Measurements from ENCODE around the gene DDAH1.

Gene DDAH1

DNA sequence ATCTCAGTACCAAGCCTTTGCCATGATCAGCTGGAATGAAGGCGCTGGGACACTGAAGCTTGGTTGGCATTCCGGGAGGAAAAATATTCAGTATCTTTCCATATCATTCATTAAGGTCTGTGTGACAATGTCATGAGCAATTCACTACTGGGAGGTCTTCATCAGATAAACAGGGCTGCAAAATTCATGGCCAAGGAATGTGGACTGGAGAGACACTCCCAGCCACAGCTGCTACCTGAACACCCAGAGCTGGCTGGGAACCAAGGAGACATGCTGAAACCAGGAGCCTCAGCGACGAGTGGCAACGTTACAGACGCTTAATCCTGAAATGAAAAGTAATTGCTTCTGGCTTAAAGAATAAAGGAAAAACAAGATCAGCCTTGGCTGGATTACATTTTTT, 30.6 kb upstream of the DDAH1 start:
- in situ Hi-C loops (cut with HindIII; ENCODE audit: low sequenced_read_pairs): no loop called here
- no peak overlapping the region for H3K4me3 ChIP-seq (ENCODE audit: low read depth, low read length)
- TF ChIP-seq, protein P1, sequence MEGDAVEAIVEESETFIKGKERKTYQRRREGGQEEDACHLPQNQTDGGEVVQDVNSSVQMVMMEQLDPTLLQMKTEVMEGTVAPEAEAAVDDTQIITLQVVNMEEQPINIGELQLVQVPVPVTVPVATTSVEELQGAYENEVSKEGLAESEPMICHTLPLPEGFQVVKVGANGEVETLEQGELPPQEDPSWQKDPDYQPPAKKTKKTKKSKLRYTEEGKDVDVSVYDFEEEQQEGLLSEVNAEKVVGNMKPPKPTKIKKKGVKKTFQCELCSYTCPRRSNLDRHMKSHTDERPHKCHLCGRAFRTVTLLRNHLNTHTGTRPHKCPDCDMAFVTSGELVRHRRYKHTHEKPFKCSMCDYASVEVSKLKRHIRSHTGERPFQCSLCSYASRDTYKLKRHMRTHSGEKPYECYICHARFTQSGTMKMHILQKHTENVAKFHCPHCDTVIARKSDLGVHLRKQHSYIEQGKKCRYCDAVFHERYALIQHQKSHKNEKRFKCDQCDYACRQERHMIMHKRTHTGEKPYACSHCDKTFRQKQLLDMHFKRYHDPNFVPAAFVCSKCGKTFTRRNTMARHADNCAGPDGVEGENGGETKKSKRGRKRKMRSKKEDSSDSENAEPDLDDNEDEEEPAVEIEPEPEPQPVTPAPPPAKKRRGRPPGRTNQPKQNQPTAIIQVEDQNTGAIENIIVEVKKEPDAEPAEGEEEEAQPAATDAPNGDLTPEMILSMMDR (IDR thresholded peaks at IDR 0.05; ENCODE audit: low read depth, low read length, missing control alignments): no peak

DNA sequence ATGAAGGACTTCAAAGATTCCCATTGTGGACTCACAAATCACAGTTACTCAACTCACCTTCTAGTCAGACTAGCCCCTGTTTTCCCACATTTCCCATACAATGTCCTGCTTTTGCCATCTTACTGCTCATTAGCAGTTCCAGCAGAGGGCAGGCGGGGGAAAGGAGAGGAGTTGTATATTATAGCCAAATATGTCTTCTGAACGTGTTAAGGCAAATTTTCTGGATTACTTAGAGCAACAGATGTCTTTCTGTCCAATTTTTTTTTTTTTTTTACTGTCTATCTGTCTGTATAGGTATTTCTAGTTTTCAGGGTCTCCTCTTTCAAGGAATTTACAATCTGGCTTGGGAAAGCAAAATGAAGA, 29.9 kb upstream of the DDAH1 start:
- no peak overlapping the region for H3K4me3 ChIP-seq (ENCODE audit: low read depth, low read length)
- TF ChIP-seq, protein P1 (IDR thresholded peaks at IDR 0.05; ENCODE audit: low read depth, low read length, missing control alignments): peak; percentile 48
- DNase-seq (ENCODE audit: low read depth): no peak
- in situ Hi-C loops (cut with HindIII; ENCODE audit: low sequenced_read_pairs): no loop called here

More for the DNA sequence above, 30.6 kb upstream of the DDAH1 start:
- DNase-seq (ENCODE audit: low read depth): no peak

DNA sequence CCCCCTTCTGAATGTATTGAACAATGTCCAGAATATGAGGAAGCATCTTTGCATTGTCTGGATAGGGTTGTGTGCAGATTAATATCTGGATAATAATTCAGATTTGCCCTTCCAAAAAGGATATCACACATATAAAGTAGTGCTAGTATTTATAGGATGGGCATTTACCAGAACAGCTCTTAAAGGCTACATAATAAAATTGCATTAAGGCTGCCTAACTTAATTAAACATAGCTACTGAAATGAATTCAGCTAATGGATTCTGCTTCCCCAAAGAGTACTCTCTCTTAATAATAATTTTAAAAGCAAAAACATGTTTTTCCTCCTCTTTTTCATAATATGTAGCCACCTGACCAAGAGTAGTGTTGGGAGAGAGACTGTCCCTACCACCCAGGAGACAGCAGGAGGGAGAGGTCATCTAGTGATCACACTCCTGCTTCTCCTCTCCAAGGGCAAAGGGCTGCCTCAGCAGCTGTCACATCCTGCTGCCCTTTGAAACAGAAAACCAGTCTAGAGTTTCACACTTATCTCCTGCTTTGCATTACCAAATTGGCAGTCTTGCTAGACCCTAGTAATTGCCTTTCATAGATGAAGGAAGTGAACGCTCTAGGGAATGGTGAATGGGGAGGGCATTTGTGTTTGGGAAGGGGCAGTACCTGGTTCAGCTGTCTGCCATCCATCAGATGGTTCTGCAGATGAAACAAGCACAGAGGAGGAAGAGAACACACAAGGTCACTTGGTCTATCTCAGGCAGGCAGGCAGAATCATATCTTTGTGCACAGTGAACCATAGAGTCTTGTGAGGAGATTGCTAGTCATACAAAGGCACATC, 29.3 kb upstream of the DDAH1 start:
- DNase-seq (ENCODE audit: low read depth): no peak
- in situ Hi-C loops (cut with HindIII; ENCODE audit: low sequenced_read_pairs): no loop called here
- TF ChIP-seq, protein P1 (IDR thresholded peaks at IDR 0.05; ENCODE audit: low read depth, low read length, missing control alignments): no peak
- no peak overlapping the region for H3K4me3 ChIP-seq (ENCODE audit: low read depth, low read length)

DNA sequence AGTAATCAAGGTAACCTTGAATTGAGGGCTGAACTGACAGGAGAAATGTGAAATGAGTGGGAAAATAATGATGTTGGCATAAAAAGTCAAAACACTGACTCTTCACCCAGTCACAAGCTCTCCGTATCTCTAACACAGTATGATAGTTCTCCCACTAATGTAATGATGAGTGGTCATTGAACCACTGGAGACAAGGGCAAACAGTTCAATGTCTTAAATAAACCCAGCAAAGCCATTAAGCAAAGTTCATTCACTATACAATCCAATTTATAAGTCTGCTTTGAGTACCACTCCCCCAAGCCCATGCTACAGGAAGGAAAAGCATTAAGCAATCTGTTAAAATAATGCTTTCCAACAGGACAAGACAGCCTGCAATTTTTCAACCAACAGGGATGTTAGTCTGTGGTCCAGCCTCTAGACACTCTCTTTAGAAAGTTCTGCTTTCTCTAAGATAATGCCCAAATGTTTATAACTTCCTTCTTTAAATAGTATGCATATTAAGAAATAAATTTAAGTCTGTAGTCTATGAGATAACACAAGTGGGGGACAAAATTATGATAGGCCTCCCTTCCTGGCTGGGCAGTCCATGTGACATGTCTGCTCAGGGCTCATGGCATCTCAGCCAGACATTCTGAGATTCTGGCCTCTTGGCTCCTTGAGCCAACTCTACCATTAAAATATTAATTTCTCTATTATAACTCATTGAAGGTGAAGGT, 25.5 kb upstream of the DDAH1 start:
- in situ Hi-C loops (cut with HindIII; ENCODE audit: low sequenced_read_pairs): no loop called here
- H3K4me3 ChIP-seq (ENCODE audit: low read depth, low read length): no peak overlapping the region
- no peak for DNase-seq (ENCODE audit: low read depth)
- TF ChIP-seq, protein P1 (IDR thresholded peaks at IDR 0.05; ENCODE audit: low read depth, low read length, missing control alignments): no peak

DNA sequence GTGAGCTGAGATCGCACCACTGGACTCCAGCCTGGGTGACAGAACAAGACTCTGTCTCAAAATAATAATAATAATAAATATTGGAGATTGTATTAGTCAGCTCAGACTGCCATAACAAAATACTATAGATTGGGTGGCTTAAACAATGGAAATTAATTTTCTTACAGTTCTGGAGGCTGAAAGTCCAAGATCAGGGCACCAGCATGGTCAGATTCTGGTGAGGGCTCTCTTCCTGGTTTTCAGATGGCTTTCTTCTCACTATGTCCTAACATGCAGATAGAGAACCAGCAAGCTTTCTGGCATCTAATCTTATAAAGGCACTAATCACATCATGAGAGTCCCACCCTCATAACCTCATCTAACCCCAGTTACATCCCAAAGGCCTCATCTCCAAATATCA, 23.2 kb upstream of the DDAH1 start:
- in situ Hi-C loops (cut with HindIII; ENCODE audit: low sequenced_read_pairs): no loop called here
- DNase-seq (ENCODE audit: low read depth): no peak
- TF ChIP-seq, protein P1 (IDR thresholded peaks at IDR 0.05; ENCODE audit: low read depth, low read length, missing control alignments): no peak
- no peak overlapping the region for H3K4me3 ChIP-seq (ENCODE audit: low read depth, low read length)

DNA sequence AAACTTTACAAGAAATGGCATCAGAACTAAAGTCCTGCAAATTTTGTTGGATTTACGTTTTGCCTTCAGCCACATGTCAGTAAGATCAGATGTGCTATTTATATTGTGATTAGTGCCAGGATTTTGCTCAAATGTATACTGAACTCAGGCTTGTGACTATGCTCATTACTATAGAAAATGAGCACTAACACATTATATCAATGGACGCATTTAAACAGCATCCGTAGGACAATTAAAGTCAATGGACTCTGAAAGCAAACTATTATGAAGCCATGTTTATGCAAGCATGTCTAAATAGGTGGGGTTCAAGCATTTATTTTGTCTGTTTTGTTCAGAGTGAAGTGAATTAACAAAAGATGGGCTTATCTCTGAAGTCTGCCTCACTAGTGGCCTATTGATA, 20.6 kb upstream of the DDAH1 start:
- TF ChIP-seq, protein P1 (IDR thresholded peaks at IDR 0.05; ENCODE audit: low read depth, low read length, missing control alignments): no peak
- DNase-seq (ENCODE audit: low read depth): no peak
- no peak overlapping the region for H3K4me3 ChIP-seq (ENCODE audit: low read depth, low read length)
- in situ Hi-C loops (cut with HindIII; ENCODE audit: low sequenced_read_pairs): no loop called here

All from astrocyte of the cerebellum (primary cell).